SK-N-SH (cell line): ENCODE measurements around the gene CNRIP1. TPM values are rescaled to one million over a fixed set of nuclear protein-coding genes. Genes with fewer than 3 reads are reported as not detected.

Experiments
- CTCF ChIA-PET: fragments of 300-600, 350-600 bp; formaldehyde crosslinking; extraction: SDS; loops from one replicate; lab custom pipeline; 2021; lab: Yijun Ruan, JAX
- POLR2A ChIA-PET: fragments of 350-600 bp; sonication (Branson Sonifier 250); formaldehyde crosslinking; extraction: SDS; loops from one replicate; lab custom pipeline; 2020; ENCODE audit warnings: antibody characterized with exemption, inconsistent platforms; lab: Yijun Ruan, JAX
- DNase-seq: peaks from one replicate; pipeline ENCODE4 v3.0.0; 2012
- H2AFZ ChIP-seq: fragments of 200-600 bp; sonication (generic); 2 replicates; pipeline ENCODE4 v1.8.1; 2016; ENCODE audit warnings: antibody characterized with exemption, mild to moderate bottlenecking, low read depth
- H3F3A ChIP-seq: fragments of 200-600 bp; sonication (generic); replicated peaks from 2 replicates; pipeline ENCODE3; 2016; ENCODE audit warnings: antibody characterized with exemption, mild to moderate bottlenecking; ENCODE audit not compliant: insufficient read depth
- H3K27ac ChIP-seq, 2 experiments: fragments of 200-500 bp in 1 of 2; fragments of 200-600 bp in 1 of 2; sonication (Bioruptor generic) in 1 of 2; sonication (generic), shearing (Covaris generic) in 1 of 2; 2 replicates each; pipeline versions ENCODE4 v1.5.1 to v1.6.1; 2014 to 2016; ENCODE audit warnings: low read depth in 2 of 2, inconsistent platforms in 1 of 2, low read length in 1 of 2, mild to moderate bottlenecking in 1 of 2, mixed read lengths in 1 of 2
- H3K27me3 ChIP-seq: fragments of 200-600 bp; sonication (generic), shearing (Covaris generic); 2 replicates; pipeline ENCODE4 v1.6.1; 2016; ENCODE audit warnings: mixed run types; ENCODE audit not compliant: insufficient read depth
- H3K36me3 ChIP-seq, 2 experiments: fragments of 200-500 bp in 1 of 2; fragments of 200-600 bp in 1 of 2; sonication (Bioruptor generic) in 1 of 2; sonication (generic) in 1 of 2; replicated peaks in 1 of 2; 2 replicates each; pipeline versions ENCODE3 to v1.5.1; 2014 to 2016; ENCODE audit warnings: low read length in 1 of 2, mild to moderate bottlenecking in 1 of 2; ENCODE audit not compliant: insufficient read depth in 2 of 2, control insufficient read depth in 1 of 2
- H3K4me1 ChIP-seq, 2 experiments: fragments of 200-500 bp in 1 of 2; fragments of 200-600 bp in 1 of 2; sonication (Bioruptor generic) in 1 of 2; sonication (generic), shearing (Covaris generic) in 1 of 2; 2 replicates each; pipeline versions ENCODE4 v1.5.1 to v1.6.1; 2014 to 2016; ENCODE audit warnings: low read depth in 1 of 2, low read length in 1 of 2, mixed run types in 1 of 2; ENCODE audit not compliant: insufficient read depth in 2 of 2, control insufficient read depth in 1 of 2
- H3K4me2 ChIP-seq: fragments of 200-600 bp; sonication (generic), shearing (Covaris generic); 2 replicates; pipeline ENCODE4 v1.6.1; 2017; ENCODE audit warnings: mixed run types
- H3K4me3 ChIP-seq, 2 experiments: fragments of 200-500 bp in 1 of 2; fragments of 200-600 bp in 1 of 2; sonication (Bioruptor generic) in 1 of 2; sonication (generic), shearing (Covaris generic) in 1 of 2; 2 replicates each; pipeline versions ENCODE4 v1.5.1 to v1.8.1; 2014 to 2016; ENCODE audit warnings: low read depth in 2 of 2, inconsistent platforms in 1 of 2, low read length in 1 of 2, mild to moderate bottlenecking in 1 of 2, mixed read lengths in 1 of 2, moderate library complexity in 1 of 2
- H3K79me2 ChIP-seq: fragments of 200-600 bp; sonication (generic); 2 replicates; pipeline ENCODE4 v1.8.1; 2017; ENCODE audit warnings: mild to moderate bottlenecking; ENCODE audit not compliant: insufficient read depth
- H3K9ac ChIP-seq: fragments of 200-600 bp; sonication (generic); 2 replicates; pipeline ENCODE4 v1.6.1; 2017; ENCODE audit warnings: mixed run types
- H3K9me2 ChIP-seq: fragments of 200-600 bp; sonication (generic); 2 replicates; pipeline ENCODE4 v1.6.1; 2017; ENCODE audit warnings: mixed run types
- H3K9me3 ChIP-seq: fragments of 200-600 bp; sonication (generic); 2 replicates; pipeline ENCODE4 v1.6.1; 2017; ENCODE audit warnings: mixed run types, mild to moderate bottlenecking, moderate library complexity
- H4K20me1 ChIP-seq: fragments of 200-600 bp; sonication (generic); 2 replicates; pipeline ENCODE4 v1.6.1; 2017; ENCODE audit warnings: mild to moderate bottlenecking, mixed run types; ENCODE audit not compliant: insufficient read depth
- CHD2 ChIP-seq: fragments of 150-350 bp; IDR thresholded peaks from 2 replicates; pipeline ENCODE4 v1.6.1; 2018; ENCODE audit warnings: low read length; ENCODE audit not compliant: partially characterized antibody
- ELF1 ChIP-seq: IDR thresholded peaks from 2 replicates; pipeline ENCODE4 v1.4.0; 2012
- EP300 ChIP-seq, 2 experiments: IDR thresholded peaks; 2 replicates each; pipeline versions ENCODE4 v1.4.0 to v1.6.1; 2012; ENCODE audit warnings: borderline replicate concordance in 1 of 2, low read depth in 1 of 2, low read length in 1 of 2
- EZH2phosphoT487 ChIP-seq: fragments of 200-600 bp; sonication (generic); IDR thresholded peaks from 2 replicates; pipeline ENCODE4 v1.6.1; 2017; ENCODE audit warnings: low read depth, mixed run types, mild to moderate bottlenecking, antibody characterized with exemption, moderate library complexity, borderline replicate concordance
- FOXM1 ChIP-seq: IDR thresholded peaks from 2 replicates; pipeline ENCODE4 v1.4.0; 2012; ENCODE audit warnings: low read depth, mild to moderate bottlenecking
- GABPA ChIP-seq: IDR thresholded peaks from 2 replicates; pipeline ENCODE4 v1.4.0; 2012; ENCODE audit warnings: low read depth, mild to moderate bottlenecking
- JUND ChIP-seq: IDR thresholded peaks from 2 replicates; pipeline ENCODE4 v1.4.0; 2012
- MAX ChIP-seq: IDR thresholded peaks from 2 replicates; pipeline ENCODE4 v1.4.0; 2012; ENCODE audit warnings: low read depth
- MEF2A ChIP-seq: IDR thresholded peaks from 2 replicates; pipeline ENCODE4 v1.4.0; 2012; ENCODE audit warnings: low read depth, borderline replicate concordance
- NRF1 ChIP-seq: IDR thresholded peaks from 2 replicates; pipeline ENCODE4 v1.6.1; 2012; ENCODE audit warnings: low read depth, mild to moderate bottlenecking, low read length
- PBX3 ChIP-seq: IDR thresholded peaks from 2 replicates; pipeline ENCODE4; 2012
- POLR2AphosphoS5 ChIP-seq: IDR thresholded peaks from 2 replicates; pipeline ENCODE4 v1.6.1; 2012; ENCODE audit warnings: low read depth, low read length
- RFX5 ChIP-seq: IDR thresholded peaks from 2 replicates; pipeline ENCODE4 v1.6.1; 2012; ENCODE audit warnings: mild to moderate bottlenecking, improper control_type of control experiment, low read length
- RXRA ChIP-seq: IDR thresholded peaks from 2 replicates; pipeline ENCODE4 v1.4.0; 2012; ENCODE audit warnings: low read depth, mild to moderate bottlenecking, borderline replicate concordance
- SIN3A ChIP-seq: IDR thresholded peaks from 2 replicates; pipeline ENCODE4 v1.6.1; 2012; ENCODE audit warnings: low read depth, mild to moderate bottlenecking, low read length, moderate library complexity, borderline replicate concordance
- SMC3 ChIP-seq: IDR thresholded peaks from 2 replicates; pipeline ENCODE4 v1.6.1; 2012; ENCODE audit warnings: low read depth, low read length, improper control_type of control experiment
- TAF1 ChIP-seq: IDR thresholded peaks from 2 replicates; pipeline ENCODE4 v1.6.1; 2012; ENCODE audit warnings: low read depth, mild to moderate bottlenecking, low read length, moderate library complexity, borderline replicate concordance
- USF1 ChIP-seq: IDR thresholded peaks from 2 replicates; pipeline ENCODE4 v1.4.0; 2012; ENCODE audit warnings: low read depth, borderline replicate concordance
- USF2 ChIP-seq: fragments of 150-350 bp; IDR thresholded peaks from 2 replicates; pipeline ENCODE4 v1.6.1; 2017; ENCODE audit warnings: antibody characterized with exemption, low read length, low read depth, borderline replicate concordance
- ZBTB33 ChIP-seq: IDR thresholded peaks from 2 replicates; pipeline ENCODE4 v1.4.0; 2012; ENCODE audit warnings: low read depth, borderline replicate concordance
- WGBS: methylation state at CpG from one replicate; pipeline ENCODE4 v1.1.6; 2017; ENCODE audit warnings: low lambda C conversion rate; 5-methylcytosine and 5-hydroxymethylcytosine counted together
- polyA plus RNA-seq, 3 experiments: library from polyadenylated mRNA; depleted of rRNA; stranded (reverse); fragments of >200 nt; gene quantifications; 2 replicates each; pipeline ENCODE4 v1.2.3, GENCODE V29; 2012

CNRIP1 gene
- polyA plus RNA-seq, 1 of the 3 experiments (the other 2 are of a cell fraction): 55.5 TPM

- Histone ChIP-seq H3K36me3 (no peaks in the 10 kb centered on the region), H3F3A (peaks cover 4% of the 10 kb centered on the region), H3K4me1 (no peaks in the 10 kb centered on the region; a peak in 2 of 4 replicates), H4K20me1 (no peaks in the 10 kb centered on the region), H3K9me2 (no peaks in the 10 kb centered on the region), H3K9me3 (no peaks in the 10 kb centered on the region), H3K4me2 (no peak overlapping the region), H3K79me2 (no peaks in the 10 kb centered on the region), H3K4me3 (no peak overlapping the region), H3K27ac (no peak overlapping the region), H2AFZ (no peak overlapping the region), H3K27me3 (no peaks in the 10 kb centered on the region), H3K9ac (no peak overlapping the region)
- WGBS: 65% methylated on average over 1 of the region's 1 CpG
- no peak for DNase-seq
- no peak for TF ChIP-seq ZBTB33
- TF ChIP-seq GABPA: no peak
- TF ChIP-seq FOXM1: no peak
- no peak for TF ChIP-seq NRF1
- TF ChIP-seq CHD2: no peak
- no peak for TF ChIP-seq SMC3
- no peak for TF ChIP-seq TAF1
- TF ChIP-seq MAX: no peak
- no peak for TF ChIP-seq SIN3A
- no peak for TF ChIP-seq POLR2AphosphoS5
- TF ChIP-seq ELF1: no peak
- TF ChIP-seq JUND: no peak
- no peak for TF ChIP-seq EZH2phosphoT487
- TF ChIP-seq PBX3: no peak
- no peak for TF ChIP-seq EP300 (IDR thresholded peaks at IDR 0.05; ENCODE audit: borderline replicate concordance in 1 of 2, low read depth in 1 of 2, low read length in 1 of 2)
- no peak for TF ChIP-seq USF2
- TF ChIP-seq MEF2A: no peak
- TF ChIP-seq USF1: no peak
- no peak for TF ChIP-seq RXRA
- no peak for TF ChIP-seq RFX5
- ChIA-PET POLR2A (no interaction called here), CTCF (interaction anchor here (0.8 to 6.0 kb wide), 4 partner anchors 12 to 206 kb away, joined by 3 to 27 read pairs (median 5); no protein-coding TSS in a partner anchor)
Observed at GRCh38 chr2:68280348-68280747, 39.4 kb downstream of the CNRIP1 start.
